GM12878 (cell line): ENCODE results near the gene ERVK3-1.

Experiments used
- FOS ChIP-seq: IDR thresholded peaks from 3 replicates; pipeline ENCODE4 v1.6.1; 2011; ENCODE audit warnings: borderline replicate concordance; ENCODE audit not compliant: insufficient read length; ENCODE audit errors: extremely low read depth
- MAX ChIP-seq: IDR thresholded peaks from 2 replicates; pipeline ENCODE4 v1.6.1; 2012; ENCODE audit warnings: low read depth, low read length, improper control_type of control experiment
- MXI1 ChIP-seq: fragments of 150-350 bp; IDR thresholded peaks from 2 replicates; pipeline ENCODE4 v1.6.1; 2011; ENCODE audit warnings: low read depth, mild to moderate bottlenecking, inconsistent platforms, low read length, improper control_type of control experiment
- STAT3 ChIP-seq: IDR thresholded peaks from 2 replicates; pipeline ENCODE4 v1.6.1; 2011; ENCODE audit warnings: low read depth, low read length, improper control_type of control experiment

- TF ChIP-seq MXI1 (no peak), MAX (no peak), STAT3 (no peak), FOS (no peak)
Observed at GRCh38 chr19:58277197-58277596, 28.0 kb upstream of the ERVK3-1 start.
